Endometrial microvascular endothelial cells (primary cell): ENCODE results near the gene ENO4. TPM values are rescaled to one million over a fixed set of nuclear protein-coding genes. Genes with fewer than 3 reads are reported as not detected.

Experiments used
- in situ Hi-C: cut with HindIII; loops from 2 replicates; pipeline ENCODE4 v1.10.0; 2017; ENCODE audit warnings: low sequenced_read_pairs, low pct_unique_long_range_greater_than_20kb; ENCODE audit errors: inconsistent ontology term
- total RNA-seq: library from RNA; depleted of rRNA; stranded (reverse); fragments of >200 nt; gene quantifications from one replicate; pipeline ENCODE4 v1.2.3, GENCODE V29; 2015; ENCODE audit errors: inconsistent ontology term

The ENO4 gene
- total RNA-seq, 1 donor from 2014 or later: not detected

DNA sequence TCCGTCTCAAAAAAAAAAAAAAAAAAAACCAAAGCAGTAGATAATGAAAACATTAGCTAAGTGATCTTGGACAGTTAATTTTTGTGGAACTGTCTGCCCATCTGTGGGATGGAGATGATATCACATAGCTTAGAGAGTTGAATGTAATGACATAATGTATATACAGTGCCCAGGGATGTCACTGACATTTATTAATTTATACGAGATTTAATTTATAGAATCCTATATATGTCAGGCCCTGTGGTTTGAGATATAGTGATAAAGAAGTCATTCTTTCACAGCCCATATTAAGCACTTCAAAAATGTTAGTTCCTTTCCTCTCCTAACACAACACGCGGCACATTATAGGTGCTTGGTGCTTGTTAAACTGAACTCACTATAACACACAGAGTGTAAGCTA, 4.0 kb downstream of the ENO4 start:
- in situ Hi-C loops: no loop called here

DNA sequence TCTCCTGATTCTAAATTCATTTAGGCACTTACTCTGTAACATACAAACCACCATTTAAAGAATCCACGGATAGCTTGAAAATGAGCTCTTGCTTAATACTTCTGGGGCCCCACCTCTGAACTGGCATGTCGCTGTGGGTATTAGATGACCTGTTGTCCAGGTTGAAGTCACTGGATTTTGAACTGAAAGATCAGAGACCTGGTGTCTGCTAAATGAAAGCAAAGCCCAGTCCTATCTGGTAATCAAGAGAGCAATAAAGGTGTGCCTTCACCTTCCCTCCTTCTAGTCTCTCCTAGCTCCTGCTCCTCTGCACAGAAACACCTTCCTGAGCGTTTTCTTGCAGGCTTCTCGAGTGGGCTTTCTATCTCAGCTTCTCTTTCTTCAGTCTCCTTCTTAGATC, 4.4 kb downstream of the ENO4 start:
- in situ Hi-C loops: no loop called here

DNA sequence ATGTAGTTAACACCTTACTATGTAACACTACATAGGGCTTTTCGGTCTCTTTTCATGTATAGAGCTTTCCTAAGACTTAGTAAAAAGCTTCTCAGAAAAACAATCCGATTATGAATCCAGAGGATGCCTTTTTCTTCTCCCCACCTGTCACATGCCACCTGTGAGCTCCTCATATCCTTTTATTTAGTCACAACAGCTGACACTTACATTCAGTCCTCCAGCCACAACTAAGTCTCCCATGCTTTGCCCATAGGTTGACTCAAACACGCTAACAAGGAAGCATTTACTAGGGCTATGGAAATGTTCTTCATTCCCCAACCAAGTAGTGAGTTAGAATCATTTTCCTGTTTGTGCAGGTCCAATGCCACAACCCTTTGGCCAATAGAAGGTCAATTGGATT, 7.9 kb downstream of the ENO4 start:
- in situ Hi-C loops: no loop called here

DNA sequence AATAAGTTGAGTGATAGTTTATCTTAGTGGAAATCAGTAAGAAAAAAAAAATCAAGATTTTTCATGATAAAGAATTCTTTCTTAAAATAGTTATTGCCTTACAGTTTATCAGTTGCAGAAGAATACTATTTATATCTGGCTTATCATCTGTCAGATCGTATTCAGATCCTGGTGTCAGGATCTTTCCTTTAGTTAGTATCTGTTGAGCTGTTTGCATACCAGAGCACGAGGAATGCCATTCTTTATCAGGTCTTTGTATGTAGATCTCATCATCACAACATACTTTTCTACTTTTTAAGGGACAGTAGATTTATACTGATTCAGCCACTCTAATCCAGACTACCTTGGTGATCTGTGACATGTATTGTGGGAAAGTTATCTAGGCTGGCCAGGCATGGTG, 12.5 kb downstream of the ENO4 start:
- in situ Hi-C loops: no loop called here

DNA sequence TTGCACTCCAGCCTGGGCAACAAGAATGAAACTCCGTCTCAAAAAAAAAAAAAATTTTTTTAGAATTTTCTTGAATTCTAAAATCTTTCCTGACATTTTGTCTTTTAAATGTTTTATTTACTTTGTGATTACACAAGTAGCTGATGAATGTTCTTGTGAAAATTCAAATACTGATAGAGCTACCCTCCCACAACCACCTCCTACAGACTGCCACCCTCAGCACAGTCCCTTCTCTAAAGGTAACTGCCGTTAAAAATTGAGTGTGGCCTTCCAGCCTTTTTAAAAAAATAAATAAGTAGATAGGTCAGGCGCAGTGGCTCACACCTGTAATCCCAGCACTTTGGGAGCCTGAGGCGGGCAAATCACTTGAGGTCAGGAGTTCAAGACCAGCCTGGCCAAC, 15.1 kb downstream of the ENO4 start:
- in situ Hi-C loops: no loop called here

DNA sequence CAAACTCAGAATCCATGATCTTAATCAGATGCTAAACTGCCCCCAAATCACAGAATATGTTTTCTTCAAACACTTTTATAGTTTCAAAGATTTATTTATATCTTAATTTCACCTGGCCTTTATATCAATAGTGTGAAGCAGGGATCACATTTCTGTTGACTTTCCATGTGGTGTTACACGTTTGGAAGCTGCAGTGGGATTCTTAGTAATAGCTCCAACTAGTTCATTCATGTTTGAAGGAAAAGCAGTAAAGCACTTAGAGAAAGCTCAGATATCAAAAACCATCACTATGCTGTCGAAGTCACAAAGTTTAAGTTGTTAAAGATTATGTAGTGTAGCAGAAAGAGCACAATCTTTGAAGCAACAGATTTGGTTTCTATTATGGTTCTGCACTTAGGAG, 16.8 kb downstream of the ENO4 start:
- in situ Hi-C loops: no loop called here

DNA sequence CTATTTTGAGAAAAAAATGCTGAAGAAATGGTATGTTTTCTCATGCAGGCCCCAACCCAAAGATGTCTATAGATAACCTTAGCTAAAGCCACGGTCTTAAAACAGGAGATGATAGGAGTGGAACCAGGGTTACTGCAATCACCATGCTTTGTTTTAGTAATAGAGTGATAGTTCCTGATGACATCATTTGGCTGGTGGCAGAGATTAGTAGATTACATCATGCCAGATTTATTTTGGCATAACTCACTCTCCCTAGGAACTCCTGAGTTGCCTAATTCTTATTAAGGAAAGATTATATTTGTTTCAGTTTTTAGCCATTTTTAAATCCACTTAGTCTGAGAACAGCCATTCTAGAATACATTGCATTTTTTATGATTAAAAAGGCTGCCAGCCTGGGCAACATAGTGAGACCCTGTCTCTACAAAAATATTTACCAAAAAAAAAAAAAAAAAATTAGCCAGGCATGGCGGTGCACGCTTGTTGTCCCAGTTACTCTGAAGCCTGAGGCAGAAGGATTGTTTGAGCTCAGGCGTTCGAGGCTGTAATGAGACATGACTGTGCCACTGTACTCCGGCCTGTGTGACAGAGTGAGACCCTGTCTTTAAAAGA, 17.8 kb downstream of the ENO4 start:
- in situ Hi-C loops: no loop called here

DNA sequence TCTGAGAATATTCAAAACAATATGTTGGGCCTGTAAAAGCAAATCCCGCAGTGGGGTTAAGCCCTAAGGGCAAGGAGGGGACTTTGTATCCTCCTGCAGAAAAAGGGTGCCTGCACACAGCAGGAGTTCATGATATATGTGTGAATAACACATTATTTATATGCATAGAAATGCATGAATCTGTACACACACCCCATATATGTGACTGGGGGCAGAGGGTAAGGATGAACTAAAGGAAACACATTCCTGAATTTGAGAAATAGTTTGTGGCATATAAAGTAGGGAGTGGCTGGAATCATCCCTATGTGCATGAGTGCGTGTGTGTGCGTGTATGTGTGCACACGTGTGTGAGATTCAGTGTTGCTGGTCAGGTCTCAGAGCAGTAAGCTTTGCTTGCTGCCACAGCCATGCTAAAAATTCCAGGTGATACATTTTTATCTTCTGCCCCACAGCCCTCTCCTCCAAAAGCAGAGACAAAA, 18.9 kb downstream of the ENO4 start:
- in situ Hi-C loops: no loop called here

DNA sequence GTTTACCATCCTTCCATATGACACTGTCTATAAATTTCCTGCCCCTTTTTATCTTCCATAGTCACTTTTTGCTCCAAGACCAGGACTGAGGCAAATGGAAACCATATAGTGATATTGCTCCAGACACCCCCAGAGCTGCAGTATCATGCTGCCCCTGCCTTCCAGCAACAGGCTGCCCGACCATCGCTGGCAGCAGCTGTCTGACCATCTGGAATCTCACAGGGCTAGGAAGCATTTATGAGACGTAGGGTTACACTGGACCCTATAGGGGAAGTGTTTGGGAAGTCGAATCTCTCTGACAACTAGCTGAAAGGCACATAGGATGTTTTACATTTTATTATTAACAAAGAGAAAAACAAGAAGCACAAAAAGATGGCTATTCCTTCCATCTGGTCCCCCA, 19.4 kb downstream of the ENO4 start:
- in situ Hi-C loops: no loop called here

DNA sequence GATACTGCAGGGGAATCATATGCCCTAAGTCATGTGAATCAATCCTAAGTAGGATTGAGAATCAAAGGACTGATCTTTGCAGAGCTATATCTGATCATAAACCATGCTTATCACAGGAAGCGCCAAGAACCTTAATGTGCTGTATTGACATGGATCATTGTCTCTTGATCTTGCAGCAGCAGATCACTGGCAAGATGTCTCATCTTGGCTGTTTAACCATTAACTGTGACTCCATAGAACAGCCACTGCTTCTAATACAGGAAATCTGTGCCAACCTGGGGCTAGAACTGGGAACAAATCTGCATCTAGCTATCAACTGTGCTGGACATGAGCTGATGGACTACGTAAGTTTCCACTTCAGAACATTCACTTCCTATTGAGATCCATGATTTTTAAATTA, 21.6 kb downstream of the ENO4 start:
- in situ Hi-C loops: no loop called here

DNA sequence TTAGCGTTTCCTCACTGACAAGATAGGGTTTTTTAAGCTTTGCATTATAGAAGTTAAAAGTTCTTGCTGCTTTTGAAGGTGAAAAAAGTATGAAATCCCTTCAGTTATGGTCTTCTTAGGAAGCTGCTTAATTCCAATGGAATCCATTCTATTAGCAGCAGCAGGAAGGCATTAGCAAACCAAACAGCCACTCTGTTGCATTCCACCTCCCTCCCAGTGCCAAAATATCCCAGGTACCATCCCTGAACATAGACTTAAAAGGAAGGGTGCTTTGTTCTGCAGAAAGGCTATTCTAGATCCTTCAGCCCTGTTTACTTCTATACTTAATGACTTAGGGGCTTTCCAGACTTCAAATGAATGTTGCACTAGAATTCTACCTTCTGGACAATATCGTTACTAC, 23.8 kb downstream of the ENO4 start:
- in situ Hi-C loops: no loop called here

DNA sequence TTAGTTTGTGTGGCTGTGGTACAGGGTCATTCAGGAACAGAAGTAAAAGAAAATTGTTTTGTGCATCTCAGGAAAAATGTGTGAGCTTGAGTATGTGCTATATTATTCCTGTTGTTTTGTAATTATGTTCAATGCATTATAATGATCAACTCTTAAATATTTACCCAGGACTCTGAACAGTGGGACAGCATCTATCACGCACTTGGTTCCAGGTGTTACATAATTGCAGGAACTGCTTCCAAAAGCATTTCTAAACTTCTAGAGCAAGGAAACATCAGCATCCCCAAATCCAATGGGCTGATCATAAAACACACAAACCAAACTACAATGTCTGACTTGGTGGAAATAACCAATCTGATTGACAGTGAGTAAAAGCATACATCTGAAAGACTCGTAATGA, 26.6 kb downstream of the ENO4 start:
- in situ Hi-C loops: no loop called here

DNA sequence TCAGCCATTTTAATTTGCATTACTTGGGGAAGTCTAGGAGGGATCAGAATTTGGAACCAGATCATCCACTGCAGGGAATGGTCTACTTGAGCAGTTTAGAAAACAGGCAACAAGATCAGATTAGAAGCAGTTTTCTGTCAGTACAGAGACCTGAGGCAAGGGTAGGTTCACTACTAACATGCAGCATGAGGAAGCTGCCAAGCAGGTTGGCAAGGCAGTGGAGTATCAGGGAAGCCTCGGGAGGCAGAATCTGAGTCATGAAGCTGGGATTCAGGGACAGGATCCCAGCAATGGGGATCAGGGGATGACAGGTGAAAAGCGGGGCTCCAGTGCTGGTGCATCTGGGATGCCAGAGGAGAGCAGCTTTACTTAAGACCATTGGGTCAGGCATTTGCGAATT, 28.1 kb downstream of the ENO4 start:
- in situ Hi-C loops: no loop called here

DNA sequence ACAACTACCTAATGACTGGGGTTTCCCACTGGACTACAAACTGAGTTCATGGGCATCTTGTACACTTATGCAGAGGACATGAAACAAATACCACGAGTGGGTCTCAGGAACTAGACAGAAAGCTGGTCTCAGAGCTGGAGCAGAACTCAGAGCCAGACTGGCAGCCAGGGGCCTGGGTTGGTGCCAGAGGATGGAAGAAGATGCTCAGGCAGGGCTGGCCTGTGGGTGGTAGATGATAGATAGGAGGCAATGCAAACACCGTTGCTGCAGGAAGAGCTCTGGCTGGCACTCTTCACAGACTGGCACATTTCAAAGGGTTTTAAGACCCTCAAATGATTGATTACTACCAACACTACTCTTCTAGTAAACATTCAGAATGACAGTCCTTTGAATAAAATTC, 28.8 kb downstream of the ENO4 start:
- in situ Hi-C loops: no loop called here

DNA sequence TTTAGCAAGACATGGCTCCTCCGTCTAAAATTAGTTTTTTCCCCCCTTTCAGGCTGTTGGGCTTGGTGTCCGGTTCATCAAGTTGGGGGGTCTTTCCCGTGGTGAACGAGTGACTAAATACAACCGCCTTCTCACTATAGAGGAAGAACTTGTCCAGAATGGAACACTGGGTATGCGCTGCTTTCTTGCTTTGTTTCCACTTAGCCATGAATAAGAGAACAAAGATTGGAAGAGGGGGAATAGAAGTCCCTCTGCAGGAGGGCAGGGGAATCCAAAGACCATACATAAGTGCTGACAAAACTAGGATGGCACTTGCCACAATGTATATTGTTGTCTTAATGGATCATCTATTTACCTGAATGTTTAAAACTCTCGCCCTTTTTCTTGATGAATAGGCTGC, 30.5 kb downstream of the ENO4 start:
- in situ Hi-C loops: no loop called here

DNA sequence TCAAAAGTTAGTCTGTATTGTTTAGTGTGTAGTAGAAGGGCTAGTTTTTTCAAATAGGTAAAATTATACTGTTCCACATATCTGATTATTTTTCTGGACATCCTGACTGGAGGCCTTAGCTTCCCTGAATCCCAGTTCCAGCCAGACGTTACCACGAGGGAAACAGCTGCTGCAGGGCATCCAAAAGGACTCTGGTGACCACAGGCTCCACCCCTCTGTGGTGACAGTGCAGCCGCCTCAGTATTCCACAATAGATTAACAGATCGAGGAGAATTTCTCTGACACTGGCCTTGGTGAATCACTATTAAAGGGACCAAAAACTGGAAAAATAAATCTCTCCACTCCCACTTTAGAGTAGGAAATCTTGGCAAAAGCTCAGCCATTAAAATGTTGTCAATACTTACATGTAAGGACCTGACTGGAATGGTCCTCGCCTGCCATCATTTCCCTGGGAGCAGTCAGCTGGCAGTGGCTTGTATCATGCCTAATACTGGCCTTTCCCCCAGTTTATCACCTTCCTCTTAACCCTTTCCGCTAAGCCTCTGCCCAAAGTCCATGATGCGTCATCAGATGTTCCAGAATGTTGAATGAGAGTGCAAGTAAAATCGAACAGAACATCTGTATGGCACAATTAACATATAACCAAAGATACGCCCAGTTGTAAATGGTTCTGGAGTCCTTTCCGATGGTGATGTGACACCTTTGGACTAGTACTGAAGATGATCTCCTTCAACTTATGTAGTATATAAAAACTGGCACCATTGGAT, 31.6 kb downstream of the ENO4 start:
- in situ Hi-C loops: no loop called here

DNA sequence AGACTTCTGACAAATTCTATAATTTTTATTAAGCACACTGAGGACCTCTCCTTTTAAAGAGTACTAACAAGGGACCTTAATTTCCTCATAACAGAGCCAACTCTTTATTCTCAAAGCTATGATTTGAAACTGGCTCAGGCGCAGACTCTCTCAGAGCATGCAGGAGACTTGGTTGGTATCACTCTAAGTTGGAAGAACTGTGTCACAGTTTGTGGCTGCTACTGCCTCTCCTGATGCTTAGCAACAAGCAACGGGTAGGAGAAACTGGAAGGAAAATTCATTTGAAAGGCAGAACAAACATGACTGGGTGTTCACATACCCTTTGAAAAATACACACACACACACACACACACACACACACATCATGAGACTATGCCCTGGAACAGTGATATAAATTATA, 33.3 kb downstream of the ENO4 start:
- in situ Hi-C loops: no loop called here

DNA sequence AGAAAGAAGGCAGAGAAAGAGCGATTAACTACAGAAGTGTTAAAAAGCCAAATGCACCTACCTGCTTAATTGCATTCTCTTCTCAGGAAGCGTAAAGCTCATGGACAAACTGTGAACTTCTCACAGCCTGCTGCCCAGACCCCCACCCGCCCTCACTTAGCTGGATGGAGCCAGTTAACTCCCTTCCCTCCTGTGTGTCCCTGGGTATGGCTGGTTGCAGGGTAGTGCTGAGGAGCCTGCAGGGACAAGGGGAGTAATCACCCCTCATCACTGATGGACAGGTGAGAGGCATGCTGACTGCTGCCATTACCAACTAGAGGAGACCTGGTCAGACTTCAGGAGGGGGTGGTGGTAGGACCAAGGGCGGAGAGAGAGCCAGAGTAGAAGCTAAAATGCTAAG, 37.5 kb downstream of the ENO4 start:
- in situ Hi-C loops: no loop called here

DNA sequence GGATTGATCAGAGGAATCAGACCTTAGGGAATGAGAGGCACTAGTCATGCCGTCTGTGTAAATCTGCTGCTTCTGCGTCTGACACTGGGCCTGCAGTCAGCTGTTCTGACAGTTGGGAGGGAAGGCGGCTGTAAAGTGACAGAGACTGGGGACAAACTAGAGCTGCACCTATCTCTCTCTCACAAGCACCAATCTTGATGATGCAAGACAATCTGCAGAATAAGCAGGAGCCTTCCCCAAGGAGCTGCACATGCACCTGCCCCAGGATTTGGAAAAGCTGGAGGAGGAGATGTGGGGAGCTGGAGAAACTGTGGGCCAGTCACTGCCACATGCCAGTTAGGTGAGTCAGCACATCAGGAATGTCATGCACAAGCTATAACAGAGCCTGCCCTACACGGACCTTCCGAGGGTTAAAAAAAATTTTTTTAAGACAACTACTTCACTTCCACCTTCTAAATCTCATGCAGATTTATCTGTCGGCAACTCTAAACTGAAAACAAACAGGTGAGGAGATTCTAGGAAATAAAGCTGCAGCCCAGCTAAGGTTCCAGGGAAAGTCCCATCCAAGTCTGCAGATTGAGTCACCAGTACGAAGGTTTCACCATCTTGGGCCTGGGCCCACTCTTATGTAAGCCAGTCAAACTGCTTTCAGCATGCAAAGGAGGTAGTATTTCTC, 39.2 kb downstream of the ENO4 start:
- in situ Hi-C loops: no loop called here

DNA sequence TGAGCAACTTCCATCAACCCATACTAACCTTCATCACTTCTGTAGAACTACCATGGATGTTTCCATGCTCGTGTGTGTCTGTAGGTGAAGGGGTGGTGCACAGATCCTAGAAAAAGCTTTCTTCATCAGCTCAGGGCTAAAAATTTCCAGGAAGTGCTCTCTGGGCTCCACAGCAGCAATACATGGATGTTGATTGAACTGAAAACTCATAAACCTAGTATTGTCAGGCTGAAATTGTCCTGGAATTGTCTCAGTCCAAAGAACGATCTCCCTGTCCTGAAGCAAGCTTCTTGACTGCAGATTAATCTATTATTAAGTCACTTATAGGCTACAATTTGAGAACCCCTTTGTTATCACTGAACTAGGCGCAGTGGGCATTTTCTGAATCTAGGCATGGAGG, 39.8 kb downstream of the ENO4 start:
- in situ Hi-C loops: no loop called here
